NCI-H1048 (cell line): ENCODE results near the gene NKX2-3.

Experiments
- DNase-seq: peaks from one replicate; lab custom pipeline; 2025; lab: John Stamatoyannopoulos, UW

Gene NKX2-3

DNA sequence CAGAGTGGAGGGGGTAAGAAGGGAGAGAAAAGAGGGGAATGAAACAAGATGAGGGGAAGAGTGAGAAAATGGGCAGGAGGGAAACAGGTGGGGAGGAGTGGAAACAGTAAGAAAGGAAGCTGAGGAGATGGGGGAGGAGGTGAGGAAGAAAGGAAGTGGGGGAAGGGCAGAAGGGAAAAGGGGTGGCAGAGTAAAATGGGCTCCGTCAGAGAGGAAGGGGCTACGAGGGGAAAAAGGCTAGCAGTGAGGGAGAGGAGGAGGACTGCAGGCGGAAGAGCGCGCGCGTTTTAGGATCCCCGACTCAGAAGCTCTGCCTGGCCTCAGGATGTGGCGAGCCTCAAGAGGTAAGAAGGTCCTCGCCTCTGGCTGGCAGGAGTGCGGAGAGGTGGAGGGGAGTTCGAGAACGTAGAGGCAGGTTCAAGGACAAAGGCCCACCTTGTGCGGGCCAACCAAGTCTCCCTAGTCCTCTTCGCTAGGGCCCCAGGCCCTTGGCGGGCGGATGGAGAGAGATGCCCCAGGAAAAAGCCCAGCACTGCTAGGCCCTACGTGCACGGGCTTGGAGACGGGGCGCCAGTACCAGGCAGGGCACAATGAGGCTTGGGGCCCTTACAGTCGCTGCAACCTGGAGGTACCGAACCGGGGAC lies 5.8 kb upstream of the NKX2-3 start:
- no peak for DNase-seq

DNA sequence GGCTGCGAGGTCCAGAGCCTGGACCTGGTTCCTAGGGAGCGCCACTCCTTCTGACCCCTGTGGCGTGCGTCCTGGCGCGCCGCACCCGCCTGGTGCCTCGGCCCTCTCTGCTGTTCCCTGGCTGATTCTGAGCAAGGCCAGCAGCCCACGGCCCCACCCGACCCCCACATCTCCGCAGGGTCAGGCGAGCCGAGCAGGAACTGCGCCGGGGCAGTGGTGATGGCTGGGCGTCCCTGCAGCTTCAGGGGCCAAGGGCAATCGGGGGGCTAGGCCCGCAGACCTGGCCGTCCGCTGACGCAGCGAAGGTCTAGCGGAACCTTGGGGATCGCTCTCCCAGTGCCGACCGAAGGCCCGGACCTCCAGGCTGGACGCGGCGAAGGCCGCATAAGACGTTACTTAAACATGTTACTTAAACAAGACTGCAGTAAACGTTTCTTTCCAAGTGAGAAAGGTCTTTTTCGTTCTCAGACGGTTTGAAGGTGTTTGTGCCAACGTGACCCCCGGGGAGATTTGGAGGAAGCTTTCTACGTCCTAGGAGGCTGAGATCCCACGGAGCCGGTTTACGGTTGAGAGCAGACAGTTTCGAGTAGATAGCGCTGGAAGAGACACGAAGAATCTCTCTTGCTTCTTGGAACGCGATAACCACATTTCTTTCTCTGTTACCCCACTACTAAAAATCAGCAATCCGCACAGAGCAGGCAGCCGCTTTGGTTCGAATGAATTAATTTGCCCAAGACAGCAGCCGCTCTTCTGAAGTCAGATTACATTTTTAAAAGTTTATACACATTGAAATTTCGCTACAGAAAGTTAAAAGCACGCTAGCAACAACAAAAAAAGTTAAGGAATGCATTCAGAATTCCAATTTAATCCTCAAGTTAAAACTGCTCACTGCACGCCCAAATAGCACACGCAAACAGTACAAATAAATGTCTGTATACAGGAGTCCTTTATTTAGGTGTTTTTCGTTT lies 4.9 kb upstream of the NKX2-3 start:
- DNase-seq: no peak

DNA sequence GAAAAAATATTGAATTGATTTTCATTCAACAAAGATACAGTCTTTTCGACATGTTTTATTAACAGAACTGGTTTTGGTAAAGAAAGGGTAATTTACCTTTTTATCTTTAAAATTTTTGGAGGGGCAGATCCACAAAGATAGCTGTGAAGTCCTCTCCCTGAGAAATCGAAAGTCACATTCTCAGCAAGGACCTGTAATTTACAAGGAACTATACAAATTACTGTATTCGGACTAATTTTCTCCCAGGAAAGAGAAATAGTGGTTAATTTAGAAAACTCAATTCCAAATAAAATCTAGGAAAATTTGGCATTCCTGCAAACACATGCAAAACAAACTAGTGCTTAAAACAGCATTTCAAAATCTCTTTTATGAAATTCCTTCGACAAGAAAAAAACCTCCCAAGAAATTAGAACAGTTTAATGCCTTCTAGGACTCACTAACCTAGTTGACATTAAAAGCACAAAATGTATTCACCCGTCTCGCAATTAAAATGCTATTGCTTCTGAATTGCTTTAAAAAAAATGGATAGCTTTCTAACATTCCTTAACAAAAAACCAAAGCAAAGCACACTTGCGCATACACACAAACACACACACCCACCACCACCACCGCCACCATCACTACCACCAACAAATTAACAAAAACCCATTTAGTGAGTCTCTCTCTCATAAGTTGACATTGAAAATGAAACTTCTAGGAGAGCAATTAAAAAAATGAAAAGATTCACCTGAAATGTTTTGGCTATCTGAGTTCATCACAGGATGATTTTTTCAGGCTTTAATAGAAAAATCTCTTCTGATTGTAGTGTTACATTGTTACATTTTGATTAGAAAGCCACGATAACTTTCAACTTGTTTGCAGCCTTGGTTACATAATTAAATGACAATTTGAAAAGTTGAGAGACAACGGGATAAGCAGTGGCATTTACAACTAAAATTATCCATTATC lies 4.0 kb upstream of the NKX2-3 start:
- no peak for DNase-seq

DNA sequence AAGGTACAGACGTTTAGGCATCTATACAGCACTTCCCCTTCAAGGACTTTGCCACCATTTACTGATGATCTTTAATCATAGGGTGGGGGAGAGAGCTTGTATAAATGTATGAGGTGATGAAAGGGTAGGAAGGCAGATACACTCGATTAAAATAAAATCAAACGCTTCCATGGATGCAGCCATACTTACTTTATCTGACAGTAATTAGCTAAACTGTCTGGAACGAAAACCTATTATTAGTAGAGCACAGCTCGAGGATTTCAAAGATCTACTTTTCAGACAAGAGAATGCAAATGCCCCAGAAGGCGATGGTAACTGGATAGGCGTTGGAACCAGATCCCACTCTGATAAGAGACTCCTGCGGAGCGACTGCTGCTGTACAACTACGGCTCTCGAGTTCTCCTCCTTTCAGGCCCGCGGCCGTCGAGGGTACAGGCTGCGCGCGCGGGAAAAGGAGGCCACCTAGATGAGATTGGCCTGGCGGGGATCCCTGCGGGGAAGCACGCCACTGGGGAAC lies 3.1 kb upstream of the NKX2-3 start:
- DNase-seq: no peak

DNA sequence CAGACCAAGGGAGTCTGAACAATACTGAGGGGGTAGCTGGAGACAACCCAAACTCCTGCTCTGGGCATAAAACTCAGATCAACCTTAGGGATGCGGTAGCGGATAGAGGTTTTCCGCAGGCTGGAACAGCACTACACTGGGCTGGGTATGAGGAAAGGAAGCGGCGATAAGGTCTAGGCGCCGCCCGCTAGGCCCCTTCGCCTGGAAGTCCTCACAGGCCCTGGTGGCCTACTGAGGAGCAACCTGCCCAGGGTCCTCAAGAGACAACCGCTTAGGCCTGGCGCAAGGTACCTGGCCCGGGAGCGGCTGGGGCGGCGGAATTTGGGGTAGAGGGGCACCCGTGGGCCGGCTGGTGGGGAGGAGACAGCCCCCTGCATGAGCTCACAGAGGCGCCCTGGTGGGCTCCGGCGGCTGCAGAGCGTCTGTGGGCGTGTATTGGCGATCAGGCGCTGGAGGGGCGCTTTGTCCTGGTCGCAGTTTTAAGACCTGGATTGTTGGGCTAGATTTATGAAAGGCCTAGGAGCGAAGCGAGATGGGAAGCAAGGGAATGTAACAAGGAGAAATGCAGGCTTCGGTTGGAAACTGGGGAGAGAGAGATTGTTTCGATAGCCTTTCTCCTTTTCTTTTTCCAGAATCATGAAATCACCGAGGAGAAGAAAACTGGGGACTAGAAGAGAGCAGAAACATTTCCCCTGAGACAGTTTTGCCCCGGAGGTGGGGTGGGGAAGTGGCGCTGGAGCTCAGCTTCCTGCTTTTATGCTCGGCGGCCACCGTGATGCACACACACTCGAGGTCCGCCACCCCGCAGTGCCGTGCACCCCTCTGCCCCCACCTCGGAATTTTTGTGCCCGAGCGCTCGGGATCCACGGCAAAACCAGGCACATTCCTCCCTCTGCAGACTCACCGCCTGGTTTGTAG lies 2.4 kb upstream of the NKX2-3 start:
- no peak for DNase-seq

DNA sequence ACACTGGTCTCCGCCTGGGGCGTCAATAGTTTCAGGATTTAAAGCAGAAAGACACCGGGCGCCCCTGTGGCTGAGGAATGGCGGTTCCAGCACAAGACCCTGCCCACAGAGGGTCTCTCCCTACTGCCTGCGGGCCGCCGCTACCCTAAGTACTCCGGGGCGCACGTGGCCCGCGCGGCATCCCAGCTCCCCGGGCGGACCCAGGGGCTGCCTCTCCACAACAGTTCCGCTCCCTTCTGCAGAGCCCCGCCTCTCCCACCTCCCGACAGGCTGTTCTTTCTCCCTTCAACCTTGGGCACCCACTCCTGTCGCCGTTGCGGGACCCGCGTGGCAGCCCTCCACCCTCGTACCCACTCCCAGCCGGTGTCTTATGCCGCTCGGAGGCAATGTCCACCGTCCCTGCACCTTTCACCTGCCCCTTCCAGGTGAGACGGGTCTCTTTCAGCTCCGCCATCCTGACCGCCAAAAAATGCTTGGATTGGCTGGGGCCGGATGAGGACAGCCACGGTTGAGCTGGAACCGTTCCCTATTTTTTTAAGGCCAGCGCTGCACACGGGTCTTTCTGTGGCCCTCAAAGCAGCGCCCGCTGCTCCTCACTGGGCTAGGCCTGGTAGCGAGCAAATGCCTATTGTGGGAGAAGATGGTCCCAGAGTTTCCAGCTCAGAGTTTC lies 1.6 kb upstream of the NKX2-3 start:
- no peak for DNase-seq

DNA sequence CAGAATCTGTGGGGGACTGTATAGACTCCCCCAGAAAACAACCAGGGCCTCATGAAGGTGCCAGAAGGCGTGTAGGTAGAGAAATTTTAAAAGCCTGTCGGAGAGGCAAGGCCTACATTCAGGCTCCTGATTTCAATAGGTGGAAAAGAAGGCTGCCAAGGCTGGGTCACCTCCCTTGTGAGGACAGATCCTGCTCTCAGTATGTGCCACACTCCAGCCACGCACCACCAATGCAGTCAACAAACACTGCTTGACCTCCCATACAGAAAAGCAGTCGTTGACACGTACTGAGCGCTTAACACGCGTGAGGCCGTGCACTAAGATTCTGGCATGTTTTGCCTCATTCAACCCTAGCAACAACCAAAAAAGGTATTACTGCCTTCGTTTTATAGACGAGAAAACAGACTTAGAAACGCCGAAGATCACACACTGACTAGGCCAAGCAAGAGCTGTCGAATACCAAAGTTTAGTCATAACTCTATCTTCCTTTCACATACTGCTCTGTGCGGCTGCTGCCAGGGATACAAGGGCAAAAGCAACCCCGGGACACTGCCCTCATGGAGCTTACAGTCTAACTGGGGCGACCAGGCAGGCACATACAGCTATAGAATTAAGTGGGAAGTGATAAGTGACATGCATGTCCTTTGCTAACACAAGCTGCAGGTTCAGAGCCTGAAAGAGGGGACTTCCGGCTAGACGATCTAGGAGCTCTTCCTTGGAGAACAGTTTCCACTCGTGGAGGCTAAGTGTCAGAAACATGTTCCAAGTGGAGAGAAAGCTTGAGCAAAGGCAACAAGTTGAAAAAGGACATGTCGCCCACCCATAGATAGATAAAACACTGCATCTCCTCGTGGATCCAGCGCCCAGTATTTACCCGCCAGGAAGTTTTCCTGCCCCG lies 797 bp upstream of the NKX2-3 start:
- DNase-seq: no peak

DNA sequence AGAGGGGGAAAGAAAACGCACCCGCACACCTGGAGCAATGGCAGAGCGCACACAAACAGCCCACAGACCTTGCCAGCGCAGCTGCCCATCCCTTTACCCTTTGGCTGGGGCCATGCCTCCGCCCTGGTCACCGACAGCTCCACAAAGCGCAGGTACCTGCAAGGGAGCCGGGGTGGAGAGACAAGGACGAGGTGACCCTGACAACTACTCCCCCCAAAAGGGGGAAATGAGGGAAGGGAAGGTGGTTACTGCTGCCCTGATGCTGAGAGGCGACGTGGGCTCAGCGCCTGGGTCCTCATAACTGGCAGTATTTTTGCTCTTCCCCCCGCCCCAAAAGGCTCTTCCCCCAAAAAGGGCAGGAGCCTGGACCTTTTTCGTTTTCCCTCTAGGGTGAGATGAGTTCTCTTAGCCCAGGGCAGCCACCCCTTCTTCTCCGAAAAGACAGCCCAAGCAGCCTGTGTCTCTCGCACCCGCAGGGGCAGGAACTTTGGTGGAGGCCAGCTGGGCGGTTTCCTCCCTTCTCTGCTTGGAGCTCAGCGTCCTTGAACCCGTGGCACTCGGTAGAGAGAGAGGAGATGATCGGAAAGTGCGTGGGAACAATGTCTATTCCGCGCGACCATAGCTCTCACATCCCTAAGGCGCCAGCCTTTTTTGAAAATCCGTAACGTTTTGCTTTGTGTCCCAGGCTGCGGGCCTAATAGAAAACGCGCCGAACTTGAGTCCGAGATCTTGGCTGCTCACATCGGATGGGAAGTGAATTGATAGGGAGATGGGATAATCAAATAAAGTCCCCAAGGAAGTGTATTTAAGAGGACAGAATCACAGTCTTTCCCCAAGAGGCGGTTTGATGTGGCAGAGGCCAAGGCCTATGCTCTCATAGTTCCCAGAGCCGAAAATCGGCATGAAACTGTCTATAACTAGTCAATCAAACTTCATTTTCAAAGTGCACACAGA lies 1.0 kb downstream of the NKX2-3 start:
- no peak for DNase-seq

DNA sequence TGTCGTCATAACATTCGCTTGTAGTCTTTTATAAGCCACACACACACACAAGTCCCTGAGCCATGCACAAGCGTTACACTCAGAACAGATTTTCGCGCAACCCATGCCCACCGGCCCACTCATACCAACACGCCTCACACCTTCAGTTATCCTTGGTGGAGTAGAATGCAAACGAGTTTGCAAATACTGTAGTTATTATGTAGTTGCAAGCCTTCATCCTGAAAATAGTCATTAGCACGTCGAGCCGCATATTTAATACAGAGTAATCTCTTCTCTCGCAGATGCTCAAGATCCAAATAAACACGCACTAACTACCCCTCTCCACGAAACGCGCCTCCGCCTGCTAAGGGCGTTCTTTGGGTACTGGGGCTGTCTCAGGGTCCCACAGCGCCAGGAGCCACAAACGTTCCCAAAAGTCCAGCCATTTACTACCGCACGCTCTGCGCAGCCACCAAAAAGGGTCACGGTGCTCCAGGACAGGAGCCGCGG lies 1.8 kb downstream of the NKX2-3 start:
- no peak for DNase-seq

DNA sequence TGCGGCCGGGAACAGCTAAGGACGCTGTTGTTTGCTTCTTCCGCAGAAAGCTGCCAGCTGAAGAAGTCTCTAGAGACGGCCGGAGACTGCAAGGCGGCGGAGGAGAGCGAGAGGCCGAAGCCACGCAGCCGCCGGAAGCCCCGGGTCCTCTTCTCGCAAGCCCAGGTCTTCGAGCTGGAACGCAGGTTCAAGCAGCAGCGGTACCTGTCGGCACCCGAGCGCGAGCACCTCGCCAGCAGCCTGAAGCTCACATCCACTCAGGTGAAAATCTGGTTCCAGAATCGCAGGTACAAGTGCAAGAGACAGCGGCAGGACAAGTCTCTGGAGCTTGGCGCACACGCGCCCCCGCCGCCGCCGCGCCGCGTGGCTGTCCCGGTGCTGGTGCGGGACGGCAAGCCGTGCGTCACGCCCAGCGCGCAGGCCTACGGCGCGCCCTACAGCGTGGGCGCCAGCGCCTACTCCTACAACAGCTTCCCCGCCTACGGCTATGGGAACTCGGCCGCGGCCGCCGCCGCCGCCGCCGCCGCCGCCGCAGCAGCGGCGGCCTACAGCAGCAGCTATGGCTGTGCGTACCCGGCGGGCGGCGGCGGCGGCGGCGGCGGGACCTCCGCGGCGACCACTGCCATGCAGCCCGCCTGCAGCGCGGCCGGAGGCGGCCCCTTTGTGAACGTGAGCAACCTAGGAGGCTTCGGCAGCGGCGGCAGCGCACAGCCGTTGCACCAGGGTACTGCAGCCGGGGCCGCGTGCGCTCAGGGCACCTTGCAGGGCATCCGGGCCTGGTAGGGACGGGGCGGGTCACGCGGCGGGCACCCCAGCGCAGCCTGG lies 2.4 kb downstream of the NKX2-3 start:
- no peak for DNase-seq

DNA sequence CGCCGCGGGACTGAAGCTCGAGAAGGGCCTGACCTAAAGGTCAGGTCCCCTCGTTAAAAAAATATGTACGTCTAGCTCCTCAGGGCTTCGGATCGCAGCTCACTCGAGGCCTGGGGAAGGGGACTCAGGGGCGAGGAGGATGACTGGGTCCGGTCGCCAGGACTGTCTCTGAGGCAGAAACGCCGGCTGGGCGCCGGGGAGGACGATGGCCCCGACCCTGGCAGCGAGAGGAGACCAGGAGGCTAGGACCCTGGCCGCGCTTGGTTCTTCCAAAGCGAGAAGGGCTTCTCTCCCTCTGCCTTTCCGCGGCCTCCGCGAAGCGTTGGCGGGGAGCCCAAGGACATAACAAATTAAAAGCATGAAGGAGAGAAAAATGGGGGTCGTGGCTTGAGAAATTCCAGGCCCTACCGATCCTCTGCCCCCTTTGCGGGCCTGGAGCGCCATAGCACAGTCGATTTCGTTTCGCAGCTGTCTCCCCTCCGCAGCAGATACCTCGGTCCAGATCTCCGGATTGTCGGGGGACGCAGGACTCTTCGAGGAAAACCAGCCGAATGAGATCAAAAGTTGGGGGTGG lies 3.1 kb downstream of the NKX2-3 start:
- no peak for DNase-seq

DNA sequence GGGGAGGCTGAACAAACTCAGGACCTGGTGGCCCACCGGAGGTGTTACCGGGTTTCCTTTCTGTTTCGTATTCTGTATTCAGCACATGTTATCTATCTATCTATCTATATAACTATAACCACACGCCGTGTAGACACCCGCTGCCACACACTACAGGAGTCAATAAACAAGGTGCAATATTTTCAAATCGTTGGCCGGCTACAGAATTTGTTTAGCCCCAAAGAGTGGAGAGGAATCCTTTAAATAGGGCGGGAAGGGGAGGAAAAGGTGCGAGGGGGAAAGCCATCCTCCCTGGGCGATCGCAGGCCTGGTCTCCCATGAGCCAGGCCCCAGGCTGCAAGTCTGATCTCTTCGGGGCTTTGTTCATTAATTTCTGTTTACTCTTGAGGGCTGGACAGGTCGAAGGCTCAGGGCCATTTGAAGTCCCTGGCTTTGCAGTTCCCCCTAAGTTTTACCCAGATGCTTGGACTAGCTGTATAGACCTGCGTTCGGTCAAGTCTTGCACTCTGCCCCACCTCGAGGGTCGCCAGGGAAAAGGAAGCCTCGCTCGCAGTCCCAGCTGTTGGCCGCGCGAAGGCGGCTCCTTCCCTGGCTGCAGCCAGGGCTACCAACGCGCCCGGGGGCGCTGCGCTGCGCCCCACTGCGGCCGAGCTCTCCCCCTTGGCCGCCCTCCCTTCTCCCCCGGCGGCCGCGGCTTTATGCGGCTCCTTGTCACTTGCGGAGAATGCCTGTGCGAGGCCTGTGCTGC lies 3.8 kb downstream of the NKX2-3 start:
- DNase-seq: no peak

DNA sequence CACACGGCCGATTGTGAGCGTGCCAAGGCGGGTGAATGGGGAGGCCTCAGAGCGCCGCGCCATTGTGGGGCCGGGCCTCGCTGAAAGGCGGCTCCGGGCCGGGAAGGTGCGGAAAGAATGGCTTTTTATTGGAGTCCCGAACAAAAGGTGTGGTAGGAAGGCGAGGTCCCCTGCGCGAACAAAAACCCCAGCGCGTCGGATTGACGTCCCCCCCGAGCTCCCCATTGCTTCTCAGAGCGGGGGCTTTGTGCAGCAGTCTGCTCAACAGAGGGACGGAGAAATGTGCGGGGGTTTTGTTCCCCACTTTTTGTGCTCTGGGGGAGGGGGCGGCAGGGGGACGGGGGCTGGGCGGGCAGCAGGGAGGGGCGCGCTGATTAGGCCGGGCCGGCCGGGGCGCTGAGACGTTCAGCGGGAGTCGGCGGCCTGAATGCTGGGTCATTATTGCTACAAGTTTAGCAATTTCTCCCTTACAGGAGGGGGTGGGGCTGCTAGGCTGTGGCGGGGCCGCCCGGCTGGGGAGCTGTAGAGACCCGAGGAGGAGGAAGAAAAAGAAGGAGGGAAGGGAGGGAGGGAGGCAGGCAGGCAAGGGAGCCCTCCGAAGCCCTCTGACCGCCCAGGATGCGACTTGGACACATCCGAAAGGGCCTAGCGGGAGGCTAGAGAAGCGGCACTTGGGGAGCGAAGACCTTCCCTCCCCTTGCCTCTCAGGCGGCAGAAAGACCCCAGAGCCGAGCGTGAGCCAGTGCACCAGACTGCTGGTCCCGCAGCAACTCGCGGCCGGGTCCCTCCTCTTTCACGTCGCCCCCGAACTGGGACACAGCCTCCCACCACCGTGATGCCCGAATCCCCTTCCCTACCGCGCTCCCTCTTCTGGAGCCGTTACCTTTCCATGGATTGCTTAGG lies 4.6 kb downstream of the NKX2-3 start:
- DNase-seq: no peak

DNA sequence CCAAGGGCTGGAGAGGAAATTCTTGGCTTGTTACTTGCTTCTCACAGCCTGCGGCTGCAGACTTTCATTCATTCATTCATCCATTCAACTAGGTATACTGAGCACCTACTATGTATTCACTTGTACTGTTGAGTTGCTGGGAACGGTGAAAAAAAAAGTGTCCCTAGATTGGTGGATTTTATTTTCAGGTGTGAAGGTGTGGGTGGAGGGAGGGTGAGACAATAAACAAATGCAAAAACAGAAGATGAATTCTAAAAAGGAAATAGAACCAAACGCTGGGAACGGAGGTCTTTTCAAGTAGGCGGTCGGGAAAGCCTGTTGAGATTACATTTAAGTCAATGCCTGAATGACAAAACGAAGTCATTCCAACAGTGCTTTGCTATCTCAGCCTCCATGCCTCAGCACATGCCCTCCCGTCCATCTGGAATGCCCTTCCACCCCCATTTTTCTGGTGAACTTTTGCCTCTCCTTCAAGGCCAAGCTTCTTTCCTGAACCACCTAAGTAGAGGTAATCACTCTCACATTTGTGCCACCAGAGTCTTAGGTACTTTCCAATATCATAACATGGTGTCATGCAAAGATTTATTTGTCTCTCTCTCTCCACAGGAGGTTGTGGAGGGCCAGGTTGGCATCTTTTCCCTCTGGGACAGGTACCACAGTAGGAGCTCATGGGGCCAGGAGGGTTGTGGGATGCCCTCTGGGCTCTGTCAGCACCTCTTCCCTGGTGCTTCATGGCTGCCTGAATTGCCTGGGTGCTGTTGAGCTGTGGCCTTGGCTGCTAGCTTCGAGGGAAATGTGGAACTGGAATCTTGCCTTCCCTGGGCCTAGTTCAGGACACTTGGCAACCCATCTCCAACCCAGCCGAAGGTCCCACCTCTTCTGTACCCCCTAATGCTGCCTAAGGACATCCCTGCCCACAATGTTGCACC lies 5.5 kb downstream of the NKX2-3 start:
- no peak for DNase-seq
